ENCODE results near the gene CCNQ. TPM values are rescaled to one million over a fixed set of nuclear protein-coding genes. Genes with fewer than 3 reads are reported as not detected.

Gene CCNQ
- total RNA-seq, 1 donor from 2014 or later, result 24.4 TPM

DNA sequence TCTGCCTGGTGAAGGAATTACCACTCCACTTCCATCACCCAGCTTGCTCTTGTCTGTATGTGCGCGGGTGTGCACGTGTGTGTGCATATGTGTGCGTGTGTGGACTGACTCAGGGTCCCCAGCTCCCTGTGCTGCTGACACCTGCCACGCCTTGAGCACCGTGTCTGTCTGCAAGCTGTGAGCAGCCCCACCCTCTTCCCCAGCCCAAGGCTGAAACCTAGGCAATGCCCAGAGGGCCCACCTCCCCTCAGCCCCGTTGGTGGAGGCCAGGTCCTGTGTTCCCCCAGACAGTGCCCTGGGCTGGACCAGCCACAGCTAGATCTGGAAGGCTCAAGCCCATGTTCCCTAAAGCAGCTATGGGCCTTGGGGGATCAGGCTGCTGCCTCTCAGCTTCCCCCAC, 2.0 kb upstream of the CCNQ start:
- Mint-ChIP-seq H3K27ac (ENCODE audit: unreplicated experiment) (no peak overlapping the region), H3K4me1 (peaks cover 24% of the 10 kb centered on the region), H3K9me3 (no peaks in the 10 kb centered on the region), H3K36me3 (ENCODE audit: low read depth) (peaks cover 9% of the 10 kb centered on the region), H3K4me3 (peak overlapping the region; percentile 87), H3K27me3 (ENCODE audit: low read depth) (no peaks in the 10 kb centered on the region)
- TF ChIP-seq, protein P1, sequence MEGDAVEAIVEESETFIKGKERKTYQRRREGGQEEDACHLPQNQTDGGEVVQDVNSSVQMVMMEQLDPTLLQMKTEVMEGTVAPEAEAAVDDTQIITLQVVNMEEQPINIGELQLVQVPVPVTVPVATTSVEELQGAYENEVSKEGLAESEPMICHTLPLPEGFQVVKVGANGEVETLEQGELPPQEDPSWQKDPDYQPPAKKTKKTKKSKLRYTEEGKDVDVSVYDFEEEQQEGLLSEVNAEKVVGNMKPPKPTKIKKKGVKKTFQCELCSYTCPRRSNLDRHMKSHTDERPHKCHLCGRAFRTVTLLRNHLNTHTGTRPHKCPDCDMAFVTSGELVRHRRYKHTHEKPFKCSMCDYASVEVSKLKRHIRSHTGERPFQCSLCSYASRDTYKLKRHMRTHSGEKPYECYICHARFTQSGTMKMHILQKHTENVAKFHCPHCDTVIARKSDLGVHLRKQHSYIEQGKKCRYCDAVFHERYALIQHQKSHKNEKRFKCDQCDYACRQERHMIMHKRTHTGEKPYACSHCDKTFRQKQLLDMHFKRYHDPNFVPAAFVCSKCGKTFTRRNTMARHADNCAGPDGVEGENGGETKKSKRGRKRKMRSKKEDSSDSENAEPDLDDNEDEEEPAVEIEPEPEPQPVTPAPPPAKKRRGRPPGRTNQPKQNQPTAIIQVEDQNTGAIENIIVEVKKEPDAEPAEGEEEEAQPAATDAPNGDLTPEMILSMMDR (conservative IDR thresholded peaks at IDR 0.05), result no peak
- DNase-seq (ENCODE audit: low read depth, low spot score), result no peak

DNA sequence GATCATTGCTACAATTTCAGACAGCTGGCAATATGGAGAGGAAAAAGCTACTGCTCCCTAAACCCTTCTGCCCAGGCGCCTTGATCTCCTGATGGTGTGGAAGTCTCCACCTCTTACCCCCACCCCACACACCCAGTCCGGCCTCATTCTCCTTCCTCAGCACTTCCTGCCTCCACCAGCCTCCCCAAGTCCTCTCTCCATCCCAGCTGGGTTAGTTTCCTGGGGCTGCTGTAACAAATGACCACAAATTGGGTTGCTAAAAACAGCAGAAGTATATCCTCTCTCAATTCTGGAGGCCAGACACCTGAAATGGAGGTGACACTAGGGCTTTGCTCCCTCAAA, 1.1 kb upstream of the CCNQ start:
- TF ChIP-seq, protein P1 (conservative IDR thresholded peaks at IDR 0.05), result no peak
- H3K4me1 Mint-ChIP-seq, result peaks cover 24% of the 10 kb centered on the region
- no peak for DNase-seq (ENCODE audit: low read depth, low spot score)
- H3K27ac Mint-ChIP-seq (ENCODE audit: unreplicated experiment), result no peak overlapping the region
- H3K4me3 Mint-ChIP-seq, result peak overlapping the region; percentile 87
- H3K36me3 Mint-ChIP-seq (ENCODE audit: low read depth), result peaks cover 9% of the 10 kb centered on the region
- no peaks in the 10 kb centered on the region for H3K27me3 Mint-ChIP-seq (ENCODE audit: low read depth)
- H3K9me3 Mint-ChIP-seq, result no peaks in the 10 kb centered on the region

DNA sequence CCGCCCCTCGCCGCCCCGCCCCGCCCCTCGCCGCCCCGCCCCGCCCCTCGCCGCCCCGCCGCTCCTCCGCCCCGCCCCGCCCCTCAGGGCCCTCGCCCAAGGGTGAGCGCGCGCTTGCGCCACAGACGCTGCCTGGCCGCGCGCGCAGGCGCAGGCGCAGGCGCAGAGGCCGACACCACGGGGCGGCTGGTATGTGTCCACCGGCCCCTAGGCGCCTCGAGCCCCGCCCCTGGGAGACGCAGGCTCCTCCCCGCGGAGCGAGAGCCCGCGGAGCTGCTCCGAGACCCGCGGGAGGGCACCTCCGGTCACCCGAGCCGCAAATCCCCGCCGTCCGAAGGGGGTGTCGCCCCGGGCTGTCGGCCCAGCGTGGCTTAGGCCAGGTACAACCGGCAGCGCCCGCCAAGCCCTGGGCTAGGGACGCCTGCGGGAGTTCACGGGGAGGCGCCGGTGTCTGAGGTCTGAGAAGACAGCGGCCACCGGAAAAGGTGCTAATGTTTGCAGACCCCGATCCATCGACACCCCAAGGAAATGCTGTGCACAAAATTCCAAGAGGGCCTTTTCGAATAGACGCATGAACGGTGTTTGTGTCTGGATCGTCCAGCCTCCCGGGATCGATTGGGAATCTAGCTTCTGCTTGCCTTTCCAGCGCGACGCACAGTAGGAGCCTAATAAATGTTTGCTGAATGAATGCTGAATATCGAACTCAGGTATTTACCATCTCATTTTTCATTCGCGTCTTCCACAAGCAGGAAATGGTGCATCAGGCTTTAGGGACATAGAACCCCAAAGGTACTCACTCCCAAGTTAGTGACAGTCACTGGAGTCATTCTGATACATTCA, 473 bp upstream of the CCNQ start:
- Mint-ChIP-seq H3K9me3 (no peaks in the 10 kb centered on the region), H3K4me1 (peaks cover 24% of the 10 kb centered on the region), H3K27me3 (ENCODE audit: low read depth) (no peaks in the 10 kb centered on the region), H3K36me3 (ENCODE audit: low read depth) (peaks cover 9% of the 10 kb centered on the region), H3K27ac (ENCODE audit: unreplicated experiment) (no peak overlapping the region), H3K4me3 (peak overlapping the region; percentile 87)
- TF ChIP-seq, protein P1 (conservative IDR thresholded peaks at IDR 0.05), result no peak
- DNase-seq (ENCODE audit: low read depth, low spot score), result peak; percentile 66

DNA sequence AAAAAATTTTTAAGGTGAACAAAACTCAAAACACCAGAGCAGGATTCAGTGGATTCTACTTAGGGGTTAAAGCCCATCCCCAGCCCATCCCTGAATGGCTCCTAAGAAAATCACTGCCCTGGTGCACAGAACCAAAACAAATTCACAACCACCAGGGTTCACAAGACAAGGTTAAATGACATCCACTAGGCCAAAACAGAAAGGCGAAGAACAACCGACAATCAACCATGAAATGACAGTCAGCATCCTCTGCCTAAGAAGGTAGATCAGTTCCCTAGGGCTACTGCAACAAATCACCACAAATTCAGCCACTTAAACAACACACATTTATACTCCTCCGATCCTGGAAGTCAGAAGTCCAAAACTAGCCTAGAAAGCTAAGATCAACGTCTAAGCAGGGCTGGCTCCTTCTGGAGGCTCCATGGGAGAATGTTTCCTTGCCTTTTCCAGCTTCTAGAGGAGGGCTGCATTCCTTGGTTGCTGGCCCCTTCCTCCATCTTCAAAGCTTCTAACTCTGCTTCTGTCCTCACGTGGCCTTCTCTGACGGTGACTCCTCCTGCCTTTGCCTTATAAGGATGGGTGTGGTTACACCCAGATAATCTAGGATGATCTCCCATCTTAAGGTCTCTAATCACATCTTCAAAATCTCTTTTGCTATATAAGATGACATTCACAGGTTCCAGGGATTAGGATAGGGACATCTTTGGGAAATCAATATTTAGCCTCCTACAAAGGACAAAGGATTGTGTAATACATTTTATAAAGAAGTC, 1.8 kb downstream of the CCNQ start:
- Mint-ChIP-seq H3K27me3 (ENCODE audit: low read depth) (no peaks in the 10 kb centered on the region), H3K9me3 (no peaks in the 10 kb centered on the region), H3K36me3 (ENCODE audit: low read depth) (peaks cover 9% of the 10 kb centered on the region), H3K4me3 (peak overlapping the region; percentile 88), H3K4me1 (peaks cover 24% of the 10 kb centered on the region), H3K27ac (ENCODE audit: unreplicated experiment) (no peak overlapping the region)
- DNase-seq (ENCODE audit: low read depth, low spot score), result no peak
- TF ChIP-seq, protein P1 (conservative IDR thresholded peaks at IDR 0.05), result no peak

DNA sequence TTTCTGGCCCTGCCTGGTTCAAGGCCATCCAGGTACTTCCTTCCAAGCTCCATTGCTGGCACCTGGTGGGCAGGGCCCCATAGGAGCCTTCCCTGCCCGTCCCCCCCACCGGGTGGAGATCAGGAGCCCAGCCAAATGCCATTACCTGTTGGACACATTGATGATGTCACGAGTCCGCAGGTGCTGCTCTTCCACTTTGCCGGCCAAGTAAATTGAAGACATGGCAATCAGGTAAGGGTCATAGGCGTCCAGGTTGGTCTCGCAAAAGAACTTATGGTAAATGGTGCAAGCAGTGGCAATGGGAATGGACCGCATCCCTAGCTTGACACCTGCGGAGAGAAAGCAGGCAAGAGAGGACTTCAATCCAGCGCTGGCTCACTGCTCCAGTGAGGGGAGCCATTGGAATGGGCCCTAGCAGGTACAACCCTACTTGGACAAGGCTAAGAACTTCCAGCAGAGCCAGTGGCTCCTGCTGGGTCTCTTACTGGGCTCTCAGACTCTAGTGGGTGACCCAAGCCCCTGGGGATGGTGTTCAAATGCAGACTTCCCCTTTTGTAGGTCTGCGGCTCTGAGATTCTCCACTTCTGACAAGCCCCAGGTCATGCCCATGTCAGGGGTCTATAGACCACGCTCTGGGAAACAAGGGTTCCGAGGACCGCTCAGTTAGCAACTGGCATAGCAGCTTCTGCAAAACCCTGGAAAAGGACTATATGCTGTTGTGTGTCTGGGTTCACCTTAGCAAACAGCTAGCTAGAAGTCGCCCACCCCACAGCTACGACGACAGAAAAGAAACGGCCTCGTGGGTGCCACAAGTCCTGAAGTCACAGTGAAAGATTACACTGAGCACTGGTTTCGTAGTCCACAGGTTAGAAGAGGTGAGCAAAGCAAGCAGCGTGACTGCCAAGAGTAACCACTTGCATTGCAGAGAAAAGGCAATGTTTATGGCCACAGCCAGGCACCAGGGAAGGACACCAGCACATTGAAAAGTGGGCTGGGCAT, 2.8 kb downstream of the CCNQ start:
- H3K9me3 Mint-ChIP-seq, result no peaks in the 10 kb centered on the region

More for the DNA sequence above, 2.8 kb downstream of the CCNQ start:
- Mint-ChIP-seq H3K27ac (ENCODE audit: unreplicated experiment) (no peak overlapping the region), H3K4me3 (peak overlapping the region; percentile 88), H3K36me3 (ENCODE audit: low read depth) (peaks cover 6% of the 10 kb centered on the region), H3K27me3 (ENCODE audit: low read depth) (no peaks in the 10 kb centered on the region), H3K4me1 (peaks cover 17% of the 10 kb centered on the region)
- no peak for DNase-seq (ENCODE audit: low read depth, low spot score)
- TF ChIP-seq, protein P1 (conservative IDR thresholded peaks at IDR 0.05), result no peak
